Suppressor macrophage treated with lipopolysaccharide for 1 hour (primary cell): ENCODE results near the gene SKAP2.

Experiments
- DNase-seq, 3 donors: peaks; one replicate each; pipeline ENCODE4 v3.0.0-alpha.2; 2020 to 2022

The SKAP2 gene

DNA sequence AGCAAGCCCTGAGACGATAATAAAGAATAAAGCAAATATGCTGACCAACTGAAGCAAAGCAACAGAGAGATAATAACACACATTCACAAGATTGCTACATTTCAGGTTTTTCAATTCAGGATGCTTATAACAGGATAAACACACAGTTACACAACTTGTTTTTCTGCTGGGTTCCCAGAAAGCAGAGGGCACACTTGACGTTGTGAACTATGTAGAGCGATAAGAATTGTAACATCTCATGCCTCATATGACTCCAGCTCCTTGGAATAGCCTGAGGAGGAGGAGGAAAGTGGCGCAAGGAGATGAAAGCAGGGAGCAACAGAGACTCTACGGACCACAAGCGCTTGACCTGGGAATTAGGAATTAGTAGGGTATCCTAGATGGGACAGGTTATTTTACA lies 201.7 kb downstream of the SKAP2 start:
- no peak for DNase-seq

DNA sequence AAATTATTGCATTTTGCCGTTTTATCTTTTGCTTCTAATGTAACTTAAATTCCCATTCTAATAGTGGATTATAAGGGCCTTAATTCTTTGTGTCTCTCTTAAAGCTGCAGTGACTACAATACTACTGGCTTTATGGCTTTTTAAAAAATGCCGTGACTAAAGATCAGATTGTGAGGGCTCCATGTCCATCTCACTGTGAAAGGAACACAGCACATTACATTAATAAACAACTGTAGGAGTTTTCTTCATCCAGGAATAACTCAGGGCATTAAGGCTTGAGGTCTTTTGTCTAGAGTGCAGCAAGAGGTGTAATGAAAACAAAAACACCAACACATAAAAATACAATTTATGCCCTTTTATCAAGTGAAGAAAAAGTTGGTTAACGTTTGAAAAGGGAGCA lies 205.3 kb downstream of the SKAP2 start:
- DNase-seq = no peak

DNA sequence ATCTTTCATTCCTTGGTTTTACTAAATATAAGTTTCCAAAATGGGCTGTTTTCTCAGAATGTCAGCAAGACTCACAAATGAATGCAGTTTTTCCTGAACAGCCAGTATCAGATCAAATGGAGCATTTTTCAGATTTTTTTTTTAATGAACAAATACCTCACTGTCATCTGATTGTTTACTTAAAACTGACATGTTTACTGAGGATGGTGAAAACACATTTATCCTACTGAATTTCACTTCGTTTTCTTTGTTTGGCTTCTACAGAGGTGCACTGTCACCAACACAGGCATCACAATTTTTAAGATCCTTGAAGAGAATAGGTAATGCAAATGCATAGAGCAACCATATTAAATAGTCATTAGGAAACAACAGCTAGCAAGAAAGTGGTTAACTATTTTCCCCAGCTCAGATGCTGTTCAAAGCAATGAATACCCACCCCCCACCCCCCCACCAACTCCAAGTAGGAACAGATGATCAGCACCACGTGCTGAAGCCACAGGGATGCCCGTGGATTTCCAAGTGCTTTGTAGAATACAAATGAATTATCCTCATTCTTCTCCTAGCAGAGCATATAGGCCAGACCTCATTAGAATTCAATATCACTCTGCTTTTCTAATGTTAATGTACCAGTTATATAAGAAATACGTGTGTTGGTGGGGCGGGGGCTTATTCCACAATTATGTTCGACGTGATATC lies 205.9 kb downstream of the SKAP2 start:
- DNase-seq = no peak

DNA sequence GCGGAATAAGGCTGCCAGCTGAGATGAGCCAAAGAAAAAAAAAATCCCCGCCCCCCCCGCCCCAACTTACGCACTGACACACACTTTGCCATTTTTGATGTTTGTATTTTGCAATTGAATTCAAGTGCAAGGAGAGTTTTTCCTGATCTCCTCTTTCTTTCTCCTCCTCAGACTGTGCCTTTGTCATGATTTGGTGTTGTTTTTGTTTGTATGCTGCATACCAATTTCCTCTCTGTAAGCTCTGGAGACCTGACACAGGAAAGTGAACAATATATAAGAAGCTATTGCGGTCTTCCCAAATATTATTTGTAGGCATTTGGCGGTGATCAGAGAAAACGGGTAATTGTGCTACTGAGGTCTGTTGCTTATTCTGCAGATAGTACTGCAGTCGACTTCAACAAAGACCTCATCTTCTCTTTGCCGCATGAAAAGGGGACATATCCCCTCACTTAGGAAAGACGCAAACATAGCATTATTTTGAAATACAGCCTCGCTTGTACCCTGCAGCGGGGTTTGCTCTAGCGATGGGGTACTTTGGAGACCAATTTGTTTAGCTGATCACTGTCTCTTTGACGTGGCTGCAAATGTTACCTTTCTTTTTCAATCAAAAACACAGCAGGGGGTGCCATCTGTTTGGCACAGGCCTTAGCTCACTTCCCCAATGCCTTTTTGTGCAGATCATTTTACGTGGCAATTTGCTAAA lies 206.6 kb downstream of the SKAP2 start:
- no peak for DNase-seq

DNA sequence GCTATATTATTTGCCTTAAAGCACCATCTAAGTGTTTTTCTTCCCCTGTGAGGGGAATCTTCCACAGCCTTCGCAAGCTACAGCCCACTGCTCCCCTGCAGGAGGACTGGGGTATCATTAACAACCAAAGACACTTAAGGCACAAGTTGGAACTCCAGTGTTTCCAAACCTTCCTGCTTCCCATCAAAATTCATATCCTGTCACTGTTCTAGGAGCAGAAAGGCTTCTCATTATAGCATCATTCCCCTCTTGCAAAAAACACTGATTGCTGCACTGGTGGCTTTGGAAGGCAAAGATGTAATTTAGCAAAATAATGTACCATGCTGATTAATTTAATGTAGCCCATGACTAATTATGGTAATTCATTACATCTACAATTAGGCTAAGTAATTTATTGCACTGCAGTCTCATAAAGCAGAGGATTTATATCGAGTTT lies 207.2 kb downstream of the SKAP2 start:
- DNase-seq = no peak

DNA sequence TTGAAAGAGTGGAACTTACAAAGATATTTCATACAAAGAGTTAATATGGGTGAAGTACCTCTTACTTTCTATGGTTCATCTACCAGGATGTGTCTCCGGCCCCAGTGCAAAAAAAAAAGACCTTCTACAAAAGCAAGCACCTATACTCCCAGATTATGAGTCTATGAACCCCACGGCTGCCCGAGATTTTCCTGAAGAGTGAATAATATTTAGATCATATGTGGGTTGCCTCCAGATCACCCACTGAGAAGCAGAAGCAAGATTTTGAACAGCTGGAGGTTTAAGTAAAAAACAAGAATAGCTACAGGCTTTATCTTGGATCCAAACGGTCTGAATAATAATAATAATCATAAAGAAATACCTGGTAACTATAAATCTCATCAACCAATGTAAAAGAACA lies 207.7 kb downstream of the SKAP2 start:
- no peak for DNase-seq

DNA sequence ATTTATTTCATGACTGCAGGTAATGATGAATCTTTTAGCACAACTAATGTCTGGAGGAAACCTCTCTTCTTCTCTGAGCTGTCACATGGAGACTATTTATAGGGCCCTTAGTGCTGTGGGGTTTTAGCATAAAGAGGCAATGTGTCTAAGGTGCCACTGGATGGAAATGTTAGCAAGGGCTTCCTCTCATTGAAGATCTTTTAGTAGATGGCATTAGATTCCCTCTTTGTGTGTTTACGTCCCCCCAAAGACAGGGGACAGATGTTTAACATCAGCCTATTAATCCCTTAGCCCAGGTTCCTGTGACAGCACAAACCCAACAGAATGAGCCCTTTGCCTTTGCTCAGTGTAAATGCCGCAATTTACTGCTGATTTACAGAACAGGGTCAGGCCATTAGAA lies 208.6 kb downstream of the SKAP2 start:
- DNase-seq = no peak

DNA sequence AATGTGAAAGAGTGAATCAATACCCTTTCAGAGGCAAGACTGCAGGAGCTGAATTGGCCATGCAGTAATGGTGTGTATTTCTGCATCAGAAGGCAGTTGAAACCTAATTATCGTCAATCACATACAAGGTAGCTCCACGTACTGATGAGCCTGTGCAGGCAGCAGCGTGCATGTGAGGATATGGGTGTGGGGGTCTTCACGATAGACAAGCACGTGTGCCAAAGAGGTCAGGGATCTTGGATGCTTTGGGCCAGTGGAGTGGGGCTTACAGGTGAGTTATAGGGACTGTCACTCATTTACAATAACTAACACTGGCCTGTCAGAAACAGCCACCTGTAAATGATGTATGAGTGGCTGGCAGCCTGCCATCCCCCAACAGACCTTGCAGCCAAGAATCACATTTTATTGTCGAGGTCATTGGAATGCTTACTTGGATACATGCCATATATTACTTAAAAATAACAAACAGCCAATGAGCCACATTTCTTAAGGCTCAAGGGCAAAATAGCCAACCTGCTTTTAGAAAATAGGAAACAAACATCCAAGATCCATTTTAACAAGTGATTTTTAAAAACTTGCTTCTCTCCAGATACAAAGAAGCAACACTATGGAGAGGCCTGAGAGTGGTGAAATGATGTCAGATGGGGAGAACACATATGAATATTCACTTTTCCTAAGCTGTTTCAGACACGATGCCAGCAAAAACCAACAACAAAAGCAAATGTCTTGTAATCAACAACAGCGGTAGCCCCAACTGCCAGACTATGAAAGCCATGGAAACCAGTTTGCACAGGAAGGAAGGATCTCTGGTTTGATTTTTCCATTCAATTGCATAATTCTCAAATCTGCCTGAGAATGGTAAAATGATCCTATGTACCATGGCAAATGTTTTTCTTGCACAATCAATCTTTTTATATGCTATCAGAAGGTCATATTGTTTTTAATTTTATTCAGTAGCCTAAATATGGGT lies 210.7 kb downstream of the SKAP2 start:
- DNase-seq = no peak

DNA sequence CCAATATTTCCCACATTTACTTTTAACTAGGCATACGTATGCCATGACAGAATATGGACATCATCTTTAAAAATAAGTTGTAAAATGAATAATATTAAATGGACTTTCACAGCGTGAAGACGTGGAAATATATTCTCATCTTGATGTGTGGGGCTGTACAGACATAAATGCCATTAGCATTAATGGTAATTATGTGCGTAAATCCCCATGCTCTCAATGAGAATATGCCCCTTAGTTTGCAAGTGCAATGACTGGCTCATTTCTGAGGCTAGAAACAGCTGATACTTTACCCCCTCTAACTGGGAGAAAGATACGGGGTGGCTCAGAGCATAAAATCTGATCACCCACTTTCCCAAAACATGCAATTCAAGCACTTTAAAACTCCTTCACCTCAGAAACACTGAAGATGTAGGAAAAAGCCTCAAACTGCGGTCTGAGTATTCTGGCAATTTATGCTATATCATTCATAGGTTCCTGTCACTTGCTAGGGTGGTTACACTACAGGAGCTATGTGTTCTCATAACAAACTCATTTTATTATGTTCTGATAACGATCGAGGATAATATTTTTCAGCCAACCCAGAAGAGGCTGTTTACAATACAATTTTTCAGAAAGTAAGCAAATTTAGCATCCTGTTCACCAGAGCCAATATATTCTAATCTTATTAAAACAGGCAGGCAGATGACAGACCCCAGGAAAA lies 211.8 kb downstream of the SKAP2 start:
- no peak for DNase-seq

DNA sequence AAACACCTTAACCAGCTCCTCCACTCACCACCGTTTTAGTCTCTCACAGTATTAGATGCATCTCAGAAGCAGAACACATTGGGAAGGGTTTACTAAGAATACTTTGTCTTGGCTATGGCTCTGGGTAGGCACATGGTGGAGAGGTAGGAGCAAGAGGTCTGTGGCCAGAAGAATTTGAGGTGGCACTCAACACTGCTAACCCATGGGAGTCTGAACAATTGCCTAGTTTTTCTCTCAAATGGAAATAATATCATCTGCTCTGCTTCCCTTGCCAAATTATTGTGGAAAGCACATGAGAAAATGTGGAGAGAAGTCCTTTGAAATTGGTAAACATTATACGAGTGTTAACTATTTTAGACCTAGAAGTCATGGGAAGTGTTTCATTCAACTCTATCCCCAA lies 214.3 kb downstream of the SKAP2 start:
- DNase-seq = no peak

DNA sequence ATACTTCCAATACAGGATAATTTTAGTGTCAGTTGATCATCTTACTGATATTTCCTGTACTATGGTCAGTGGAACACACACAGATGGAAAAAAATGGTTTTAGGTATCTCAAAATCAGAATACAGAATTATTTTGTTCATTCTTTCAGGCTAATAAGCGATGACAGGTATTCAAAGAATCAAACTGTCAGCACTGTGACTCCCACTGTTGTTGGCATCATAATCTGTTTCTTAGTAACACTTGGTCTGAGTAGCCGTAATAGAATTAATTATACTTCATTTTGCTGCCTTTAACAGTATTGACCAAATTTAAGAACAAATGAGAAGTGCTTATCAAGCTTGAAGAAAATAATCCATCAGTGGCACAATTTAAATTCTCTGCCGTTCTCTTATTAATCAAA lies 215.0 kb downstream of the SKAP2 start:
- no peak for DNase-seq

DNA sequence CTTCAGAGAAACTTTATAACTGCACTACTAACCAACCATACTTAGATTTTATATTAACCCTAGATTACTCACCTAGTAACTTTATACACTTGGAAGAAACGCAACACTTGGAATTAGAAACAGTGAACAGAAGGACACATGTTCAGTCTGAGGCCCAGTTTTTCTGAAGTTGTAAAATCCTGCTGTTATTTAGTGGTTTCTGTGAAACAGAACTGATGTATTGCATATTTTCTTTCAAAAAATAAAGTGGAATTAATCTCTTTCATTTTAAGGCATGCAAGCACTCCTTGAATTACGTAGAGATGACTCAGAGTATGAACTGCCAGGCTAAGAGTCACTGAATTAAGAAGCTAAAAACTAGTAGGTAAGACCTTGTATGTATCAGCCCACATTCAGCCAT lies 215.8 kb downstream of the SKAP2 start:
- DNase-seq = no peak

DNA sequence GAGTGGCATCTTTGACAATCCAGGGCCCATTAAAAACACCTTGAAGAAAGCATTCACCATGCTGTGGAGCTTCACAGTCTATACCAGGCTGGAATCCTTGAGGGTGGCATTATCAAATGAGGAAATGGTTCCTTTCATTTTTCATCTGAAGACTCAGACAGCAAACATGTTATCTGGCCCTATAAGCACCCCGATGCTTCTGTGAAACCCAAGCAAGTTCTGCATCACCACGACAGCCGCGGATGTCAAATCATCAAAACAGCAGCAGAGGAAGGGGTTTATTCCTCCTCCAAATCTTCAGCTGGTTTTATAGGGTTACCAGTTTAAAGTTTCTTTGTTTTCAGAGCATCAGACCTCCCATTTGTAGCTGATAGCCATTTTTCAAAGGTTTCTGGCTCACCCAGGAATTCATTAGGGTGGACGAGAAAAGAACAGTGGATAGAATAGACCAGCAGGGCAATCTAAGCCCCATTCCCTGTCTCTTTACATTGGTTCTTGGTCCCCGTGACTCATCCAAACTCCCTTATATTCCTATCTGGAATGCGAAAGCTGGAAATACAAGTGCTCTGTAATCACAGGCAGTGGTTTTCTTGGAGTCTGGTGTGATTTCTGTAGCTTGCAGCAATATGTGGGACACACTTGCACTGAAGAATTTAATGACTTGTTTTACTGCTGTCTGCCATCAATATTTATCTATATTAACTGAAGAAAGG lies 217.9 kb downstream of the SKAP2 start:
- no peak for DNase-seq

DNA sequence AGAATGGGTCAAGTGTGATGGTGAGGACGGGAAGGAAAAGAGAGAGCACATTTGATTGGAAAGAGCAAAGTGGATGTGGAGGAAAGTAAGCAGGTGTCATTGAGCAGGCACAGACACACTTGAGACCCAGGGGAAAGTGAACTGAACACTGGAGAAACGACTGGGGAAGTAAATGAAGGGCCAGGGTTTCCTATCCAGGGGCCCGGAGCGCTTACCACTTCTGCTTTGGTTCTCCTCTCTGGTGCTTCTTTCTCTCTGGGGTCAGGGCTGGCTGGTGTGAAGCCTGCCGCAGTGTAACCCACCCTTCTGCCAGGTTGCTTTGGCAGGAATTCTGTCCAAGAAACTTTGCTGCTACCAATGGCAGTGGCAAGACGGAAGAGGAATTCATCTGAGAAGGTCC lies 219.3 kb downstream of the SKAP2 start:
- peak in 1 of 3 donors; percentile 10 for DNase-seq

DNA sequence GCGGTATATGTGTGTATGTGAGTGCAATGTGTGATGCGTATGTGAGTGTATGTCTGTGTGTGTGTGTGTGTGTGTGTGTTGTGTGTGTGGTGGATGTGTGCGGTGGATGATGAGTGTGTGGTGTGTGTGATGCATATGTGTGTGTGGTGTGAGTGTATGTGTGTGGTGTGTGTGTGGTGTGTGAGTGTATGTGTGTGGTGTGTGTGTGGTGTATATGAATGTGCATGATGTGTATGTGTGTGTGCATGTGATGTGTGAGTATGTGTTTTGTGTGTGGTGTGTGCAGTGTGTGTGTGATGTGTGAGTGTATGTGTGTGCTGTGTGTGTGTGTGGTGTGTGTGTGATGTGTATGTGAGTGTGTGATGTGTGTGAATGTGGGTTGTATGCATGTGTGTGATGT lies 222.0 kb downstream of the SKAP2 start:
- no peak for DNase-seq

DNA sequence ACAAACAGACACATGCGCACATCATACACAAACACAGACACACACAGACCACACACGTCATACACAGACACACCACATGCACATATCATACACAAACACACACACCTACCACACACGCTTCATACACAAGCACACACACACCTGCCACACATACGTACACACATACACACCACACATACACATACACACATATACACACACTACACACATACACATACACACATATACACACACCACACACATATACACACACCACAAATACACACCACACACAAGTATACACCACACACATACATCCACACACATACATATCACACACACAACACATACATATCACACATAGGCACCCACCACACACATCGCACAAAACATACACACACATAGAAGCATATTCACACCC lies 224.7 kb downstream of the SKAP2 start:
- no peak for DNase-seq

DNA sequence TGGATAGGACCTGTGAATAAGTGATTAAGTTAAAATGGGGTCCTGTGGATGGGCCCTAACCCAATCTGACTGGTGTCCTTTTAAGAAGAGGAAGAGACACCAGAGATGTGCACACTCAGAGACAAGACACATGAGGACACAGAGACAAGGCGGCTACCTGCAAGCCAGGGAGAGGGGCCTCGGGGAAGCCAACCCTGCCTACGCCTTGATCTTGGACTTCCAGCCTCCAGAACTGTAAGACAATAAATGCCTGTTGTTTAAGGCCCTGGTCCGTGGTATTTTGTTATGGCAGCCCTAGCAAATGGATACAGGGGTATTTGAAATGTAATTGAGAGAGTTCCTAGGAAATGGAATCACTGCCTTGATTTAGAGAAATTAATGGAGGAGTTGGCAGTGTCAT lies 225.3 kb downstream of the SKAP2 start:
- no peak for DNase-seq

DNA sequence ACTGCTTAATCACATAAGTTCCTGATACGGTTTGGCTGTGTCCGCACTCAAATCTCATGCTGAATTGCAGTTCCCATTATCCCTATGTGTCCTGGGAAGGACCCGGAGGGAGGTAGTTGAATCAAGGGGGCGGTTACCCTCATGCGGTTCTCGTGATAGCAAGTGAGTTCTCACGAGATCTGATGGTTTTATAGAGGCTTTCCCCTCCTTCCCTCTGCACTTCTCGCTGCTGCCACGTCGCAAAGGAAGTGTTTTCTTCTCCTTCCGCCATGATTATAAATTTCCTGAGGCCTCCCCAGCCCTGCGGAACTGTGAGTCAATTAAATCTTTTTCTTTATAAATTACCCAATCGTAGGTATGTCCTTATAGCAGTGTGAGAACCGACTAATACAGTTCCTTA lies 226.2 kb downstream of the SKAP2 start:
- no peak for DNase-seq

DNA sequence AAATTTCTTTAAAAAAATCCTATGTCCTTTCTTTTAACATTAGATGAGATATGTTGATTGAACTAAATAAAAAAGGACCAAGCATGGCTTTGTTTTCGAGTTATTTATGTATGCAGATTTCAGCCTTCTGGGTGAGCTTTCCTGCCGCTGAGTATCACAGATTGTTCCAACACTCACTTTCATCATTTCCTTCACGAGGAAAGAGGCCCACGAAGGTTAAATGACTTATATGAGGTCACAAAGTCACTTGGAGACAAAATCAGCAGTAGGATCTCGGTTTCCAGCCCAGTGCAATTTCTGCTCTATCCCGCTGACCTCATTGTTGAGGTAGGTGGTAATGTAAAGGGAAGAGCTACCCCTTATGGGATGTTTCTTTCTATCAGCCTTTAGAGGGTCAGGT lies 226.8 kb downstream of the SKAP2 start:
- no peak for DNase-seq

DNA sequence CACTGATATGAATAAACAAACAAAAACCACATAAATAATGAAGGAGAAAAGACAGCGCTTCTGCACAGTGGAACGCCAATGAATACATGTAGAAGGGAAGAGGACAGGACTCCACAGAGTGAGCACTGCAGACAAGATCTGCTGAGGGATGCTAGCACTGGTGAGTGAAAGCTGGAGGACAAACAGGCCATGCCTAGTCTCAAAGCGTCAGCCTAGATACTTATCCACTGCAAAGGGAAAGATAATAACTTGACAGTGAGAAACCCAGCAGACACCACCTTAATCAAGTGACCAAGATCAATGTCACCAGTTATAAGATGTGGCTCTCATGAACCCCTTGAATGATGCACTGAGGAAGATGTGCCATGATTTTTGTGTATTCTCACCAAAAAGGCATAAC lies 227.6 kb downstream of the SKAP2 start:
- DNase-seq = no peak

DNA sequence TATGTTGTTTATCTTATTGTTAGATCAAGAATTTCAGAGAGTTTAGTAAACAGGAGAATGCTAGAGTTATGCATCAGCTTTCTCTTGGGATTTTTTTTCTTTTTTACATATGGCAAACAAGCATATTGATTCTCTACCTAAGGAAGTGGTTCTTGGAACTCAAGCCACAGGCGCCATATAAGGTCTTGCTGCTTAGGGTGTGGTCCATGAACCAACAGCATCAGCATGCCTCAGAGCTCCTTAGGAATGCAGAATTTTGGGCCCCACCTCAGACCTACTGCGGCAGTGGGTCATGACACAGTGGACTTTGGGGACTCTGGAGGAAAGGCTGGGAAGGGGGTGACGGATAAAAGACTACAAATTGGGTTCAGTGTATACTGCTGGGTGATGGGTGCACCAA lies 230.8 kb downstream of the SKAP2 start:
- no peak for DNase-seq

DNA sequence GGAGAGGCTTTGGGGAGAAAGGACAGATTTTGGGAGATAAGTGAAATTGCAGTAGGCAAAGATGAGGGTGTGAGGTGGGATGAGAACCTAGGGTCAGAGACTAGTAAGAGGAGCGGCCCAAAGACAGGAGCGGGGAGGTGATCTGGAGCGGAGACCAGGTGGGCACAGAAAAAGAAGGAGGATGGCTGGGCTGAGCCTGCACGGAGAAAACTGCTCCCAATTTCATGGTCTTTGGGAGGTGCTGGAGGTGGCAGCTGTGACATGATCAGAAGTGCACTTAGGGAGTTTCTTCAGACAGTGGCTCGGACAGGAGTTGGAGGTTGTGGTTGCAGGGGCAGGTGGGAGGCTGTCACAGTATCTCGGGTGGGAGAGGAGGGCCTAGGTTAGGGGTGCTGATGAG lies 232.8 kb downstream of the SKAP2 start:
- DNase-seq = no peak
